OCI-LY1 (cell line): ENCODE data around the gene UACA.

ENCODE experiments used
- H2AFZ ChIP-seq: fragments of 200-600 bp; sonication (generic), shearing (Covaris generic); 2 replicates; pipeline ENCODE4 v1.6.0; 2014; ENCODE audit warnings: antibody characterized with exemption, mild to moderate bottlenecking, low read length
- H3F3A ChIP-seq: fragments of 200-600 bp; sonication (generic), shearing (Covaris generic); 2 replicates; pipeline ENCODE4 v1.6.0; 2014; ENCODE audit warnings: mild to moderate bottlenecking, antibody characterized with exemption, low read length, moderate library complexity; ENCODE audit not compliant: insufficient read depth
- H3K27ac ChIP-seq: fragments of 200-600 bp; sonication (generic); 2 replicates; pipeline ENCODE4 v1.5.1; 2014; ENCODE audit warnings: low read length, mixed run types, mild to moderate bottlenecking, low read depth; ENCODE audit not compliant: poor library complexity, severe bottlenecking
- H3K27me3 ChIP-seq: fragments of 200-600 bp; sonication (generic); 2 replicates; pipeline ENCODE4 v1.6.0; 2014; ENCODE audit warnings: antibody characterized with exemption, mild to moderate bottlenecking, low read length, moderate library complexity; ENCODE audit not compliant: insufficient read depth
- H3K36me3 ChIP-seq: fragments of 200-600 bp; sonication (generic); 2 replicates; pipeline ENCODE4 v1.6.1; 2014; ENCODE audit warnings: mild to moderate bottlenecking, antibody characterized with exemption, low read length, moderate library complexity, mixed read lengths; ENCODE audit not compliant: insufficient read depth
- H3K4me1 ChIP-seq: fragments of 200-600 bp; sonication (generic); 2 replicates; pipeline ENCODE4 v1.5.1; 2014; ENCODE audit warnings: mild to moderate bottlenecking, low read length, moderate library complexity; ENCODE audit not compliant: insufficient read depth, severe bottlenecking
- H3K4me2 ChIP-seq: fragments of 200-600 bp; sonication (generic), shearing (Covaris generic); 2 replicates; pipeline ENCODE4 v1.6.1; 2014; ENCODE audit warnings: low read length
- H3K4me3 ChIP-seq: fragments of 200-600 bp; sonication (generic); 2 replicates; pipeline ENCODE4 v1.5.1; 2014; ENCODE audit warnings: low read length, low read depth, mild to moderate bottlenecking, mixed read lengths; ENCODE audit not compliant: poor library complexity, severe bottlenecking
- H3K79me2 ChIP-seq: fragments of 200-600 bp; shearing (Covaris generic); 2 replicates; pipeline ENCODE4 v1.6.1; 2016; ENCODE audit warnings: mixed run types, low read length, mixed read lengths; ENCODE audit not compliant: insufficient read depth
- H3K9ac ChIP-seq: fragments of 200-600 bp; sonication (generic), shearing (Covaris generic); 2 replicates; pipeline ENCODE4 v1.6.1; 2014; ENCODE audit warnings: mild to moderate bottlenecking, low read length, mixed read lengths
- H3K9me2 ChIP-seq: fragments of 200-600 bp; sonication (generic), shearing (Covaris generic); 2 replicates; pipeline ENCODE4 v1.6.1; 2014; ENCODE audit warnings: low read depth, mild to moderate bottlenecking, low read length, mixed read lengths
- H3K9me3 ChIP-seq: fragments of 200-600 bp; shearing (Covaris generic); 2 replicates; pipeline ENCODE4 v1.6.1; 2014; ENCODE audit warnings: low read length, mixed read lengths
- H4K20me1 ChIP-seq: fragments of 200-600 bp; sonication (generic), shearing (Covaris generic); 2 replicates; pipeline ENCODE4 v1.6.0; 2016; ENCODE audit warnings: mild to moderate bottlenecking, low read length; ENCODE audit not compliant: insufficient read depth
- EZH2 ChIP-seq: fragments of 200-600 bp; sonication (generic), shearing (Covaris generic); IDR thresholded peaks from 2 replicates; pipeline ENCODE4 v1.8.0; 2017; ENCODE audit warnings: borderline replicate concordance, mixed run types, mild to moderate bottlenecking, antibody characterized with exemption, low read length, moderate library complexity, mixed read lengths
- TF ChIP-seq, protein P1 (sequence below): fragments of 200-600 bp; sonication (generic), shearing (Covaris generic); IDR thresholded peaks from 2 replicates; pipeline ENCODE4 v1.5.1; 2017; ENCODE audit warnings: mild to moderate bottlenecking, antibody characterized with exemption, low read length, moderate library complexity, mixed read lengths

The UACA gene

DNA sequence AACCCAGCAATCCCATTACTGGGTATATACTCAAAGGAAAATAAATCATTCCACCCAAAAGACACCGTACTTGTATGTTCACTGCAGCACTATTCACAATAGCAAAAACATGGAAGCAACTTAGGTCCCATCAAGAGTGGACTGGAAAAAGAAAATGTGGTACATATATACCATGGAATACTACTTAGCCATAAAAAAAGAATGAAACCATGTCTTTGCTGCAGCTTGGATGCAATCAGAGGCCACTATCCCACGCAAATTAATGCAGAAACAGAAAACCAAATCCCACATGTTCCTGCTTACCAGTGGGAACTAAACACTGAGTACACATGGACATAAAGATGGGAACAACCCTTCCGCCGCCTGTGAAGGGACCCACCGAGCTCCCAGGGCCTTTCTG, 34.2 kb downstream of the UACA start:
- H3K27ac ChIP-seq: no peak overlapping the region
- H4K20me1 ChIP-seq: no peaks in the 10 kb centered on the region
- no peak overlapping the region for H3K9ac ChIP-seq
- H2AFZ ChIP-seq: no peak overlapping the region
- no peaks in the 10 kb centered on the region for H3K79me2 ChIP-seq
- H3K4me3 ChIP-seq: no peak overlapping the region
- H3K9me3 ChIP-seq: no peaks in the 10 kb centered on the region
- H3K36me3 ChIP-seq: no peaks in the 10 kb centered on the region
- no peaks in the 10 kb centered on the region for H3F3A ChIP-seq
- H3K4me1 ChIP-seq: no peaks in the 10 kb centered on the region
- H3K9me2 ChIP-seq: no peaks in the 10 kb centered on the region
- TF ChIP-seq, protein P1, sequence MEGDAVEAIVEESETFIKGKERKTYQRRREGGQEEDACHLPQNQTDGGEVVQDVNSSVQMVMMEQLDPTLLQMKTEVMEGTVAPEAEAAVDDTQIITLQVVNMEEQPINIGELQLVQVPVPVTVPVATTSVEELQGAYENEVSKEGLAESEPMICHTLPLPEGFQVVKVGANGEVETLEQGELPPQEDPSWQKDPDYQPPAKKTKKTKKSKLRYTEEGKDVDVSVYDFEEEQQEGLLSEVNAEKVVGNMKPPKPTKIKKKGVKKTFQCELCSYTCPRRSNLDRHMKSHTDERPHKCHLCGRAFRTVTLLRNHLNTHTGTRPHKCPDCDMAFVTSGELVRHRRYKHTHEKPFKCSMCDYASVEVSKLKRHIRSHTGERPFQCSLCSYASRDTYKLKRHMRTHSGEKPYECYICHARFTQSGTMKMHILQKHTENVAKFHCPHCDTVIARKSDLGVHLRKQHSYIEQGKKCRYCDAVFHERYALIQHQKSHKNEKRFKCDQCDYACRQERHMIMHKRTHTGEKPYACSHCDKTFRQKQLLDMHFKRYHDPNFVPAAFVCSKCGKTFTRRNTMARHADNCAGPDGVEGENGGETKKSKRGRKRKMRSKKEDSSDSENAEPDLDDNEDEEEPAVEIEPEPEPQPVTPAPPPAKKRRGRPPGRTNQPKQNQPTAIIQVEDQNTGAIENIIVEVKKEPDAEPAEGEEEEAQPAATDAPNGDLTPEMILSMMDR: no peak
- TF ChIP-seq EZH2: no peak
- H3K4me2 ChIP-seq: no peak overlapping the region
- no peaks in the 10 kb centered on the region for H3K27me3 ChIP-seq

DNA sequence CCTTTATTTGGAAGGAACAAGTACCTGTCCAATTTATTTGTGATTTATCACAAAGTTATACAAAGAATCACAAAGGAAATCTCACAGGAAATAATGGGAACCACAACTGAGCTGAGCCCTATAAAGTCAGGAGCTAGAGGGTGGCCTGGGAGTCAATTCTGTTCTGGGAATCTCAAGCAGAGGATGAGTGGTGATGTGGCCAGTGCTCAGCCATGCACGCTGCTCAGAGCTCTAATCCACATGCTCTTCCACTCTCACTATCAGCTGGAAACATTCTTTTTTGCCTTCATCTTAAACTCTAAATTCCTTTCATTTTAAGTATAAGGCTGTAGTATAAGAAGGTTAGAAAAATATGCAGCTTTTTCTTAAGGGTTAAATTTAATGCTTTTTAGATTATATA, 36.6 kb downstream of the UACA start:
- H3K9ac ChIP-seq: no peak overlapping the region
- no peaks in the 10 kb centered on the region for H3K36me3 ChIP-seq
- H3K4me1 ChIP-seq: no peaks in the 10 kb centered on the region
- no peak overlapping the region for H3K27ac ChIP-seq
- H3F3A ChIP-seq: no peaks in the 10 kb centered on the region
- TF ChIP-seq EZH2: no peak
- TF ChIP-seq, protein P1: no peak
- H4K20me1 ChIP-seq: no peaks in the 10 kb centered on the region
- H3K79me2 ChIP-seq: no peaks in the 10 kb centered on the region
- no peaks in the 10 kb centered on the region for H3K9me3 ChIP-seq
- H2AFZ ChIP-seq: no peak overlapping the region
- no peak overlapping the region for H3K4me2 ChIP-seq
- no peak overlapping the region for H3K4me3 ChIP-seq
- no peaks in the 10 kb centered on the region for H3K27me3 ChIP-seq
- no peaks in the 10 kb centered on the region for H3K9me2 ChIP-seq

- TF ChIP-seq EZH2: no peak
- TF ChIP-seq, protein P1: no peak
- no peak overlapping the region for H3K9ac ChIP-seq
- H3K4me3 ChIP-seq: no peak overlapping the region
- no peak overlapping the region for H3K4me2 ChIP-seq
- no peak overlapping the region for H3K27ac ChIP-seq
- H3K36me3 ChIP-seq: no peaks in the 10 kb centered on the region
- H3K9me2 ChIP-seq: no peaks in the 10 kb centered on the region
- H2AFZ ChIP-seq: no peak overlapping the region
- H3K79me2 ChIP-seq: no peaks in the 10 kb centered on the region
- no peaks in the 10 kb centered on the region for H4K20me1 ChIP-seq
- no peaks in the 10 kb centered on the region for H3K27me3 ChIP-seq
- no peaks in the 10 kb centered on the region for H3K4me1 ChIP-seq
- no peaks in the 10 kb centered on the region for H3F3A ChIP-seq
- H3K9me3 ChIP-seq: no peaks in the 10 kb centered on the region
Measured at GRCh38 chr15:70723927-70724326, 39.4 kb downstream of the UACA start.
